Sigmoid colon (tissue), 4 donors: Measurements from ENCODE around the gene INO80B.

Experiments
- CTCF ChIP-seq, 4 experiments: fragments of 450-650 bp in 3 of 4; fragments of 200-600 bp in 1 of 4; IDR thresholded peaks; one replicate each; pipeline ENCODE4 v1.5.1; 2016 to 2019; ENCODE audit warnings: antibody characterized with exemption in 4 of 4, mild to moderate bottlenecking in 3 of 4, moderate library complexity in 2 of 4
- EP300 ChIP-seq, 4 donors: sonication (generic); formaldehyde crosslinking; IDR thresholded peaks; one replicate each; pipeline ENCODE4 v1.6.1; 2017; ENCODE audit warnings: antibody characterized with exemption in 4 of 4
- POLR2A ChIP-seq, 2 donors: fragments of 450-650 bp; IDR thresholded peaks; one replicate each; pipeline ENCODE4 v1.6.1; 2016; ENCODE audit warnings: antibody characterized with exemption in 2 of 2, mild to moderate bottlenecking in 2 of 2, moderate library complexity in 2 of 2
- POLR2AphosphoS5 ChIP-seq, 4 donors: sonication (generic); formaldehyde crosslinking; IDR thresholded peaks; one replicate each; pipeline ENCODE4 v1.6.1; 2017; ENCODE audit warnings: antibody characterized with exemption in 4 of 4

GRCh38 chr2:74462054-74462785 lies 7.3 kb downstream of the INO80B start:
- TF ChIP-seq CTCF (IDR thresholded peaks at IDR 0.05) = no peak
- TF ChIP-seq POLR2A (IDR thresholded peaks at IDR 0.05) = no peak
- TF ChIP-seq POLR2AphosphoS5 (IDR thresholded peaks at IDR 0.05) = no peak
- no peak for TF ChIP-seq EP300 (IDR thresholded peaks at IDR 0.05)
